Activated CD8-positive, alpha-beta T cell treated with anti-CD3 and anti-CD28 coated beads for 36 hours (primary cell): ENCODE results near the gene RSAD2. TPM values are rescaled to one million over a fixed set of nuclear protein-coding genes. Genes with fewer than 3 reads are reported as not detected.

Experiments
- ATAC-seq: fragments of 200-7000 bp; cut with Tn5 transposase; one replicate; pipeline ENCODE4 v1.10.0; 2021; ENCODE audit warnings: mild to moderate bottlenecking, moderate library complexity
- CTCF ChIA-PET: fragments of 350-600 bp; sonication (Branson Sonifier 250); formaldehyde crosslinking; loops from one replicate; lab custom pipeline; 2021; ENCODE audit warnings: antibody characterized with exemption; lab: Charles Lee
- POLR2A ChIA-PET: fragments of 350-600 bp; sonication (Branson Sonifier 250); formaldehyde crosslinking; loops from one replicate; lab custom pipeline; 2021; ENCODE audit warnings: antibody characterized with exemption; lab: Charles Lee
- DNase-seq: peaks from one replicate; pipeline ENCODE4 v3.0.0-alpha.2; 2020
- H3K27ac Mint-ChIP-seq: one replicate; pipeline ENCODE4 v1.8.0; 2021; ENCODE audit warnings: mild to moderate bottlenecking, mixed read lengths
- H3K27me3 Mint-ChIP-seq: one replicate; pipeline ENCODE4 v1.8.0; 2021; ENCODE audit warnings: mixed read lengths
- H3K36me3 Mint-ChIP-seq: one replicate; pipeline ENCODE4 v1.8.0; 2021; ENCODE audit warnings: low read depth, mixed read lengths
- H3K4me1 Mint-ChIP-seq: one replicate; pipeline ENCODE4 v1.8.0; 2021; ENCODE audit warnings: low read depth, mixed read lengths
- H3K4me3 Mint-ChIP-seq: one replicate; pipeline ENCODE4 v1.8.0; 2021; ENCODE audit warnings: mild to moderate bottlenecking, moderate library complexity, mixed read lengths
- H3K9me3 Mint-ChIP-seq: one replicate; pipeline ENCODE4 v1.8.0; 2021; ENCODE audit warnings: mixed read lengths
- intact Hi-C: fragments of 100-400 bp; cut with micrococcal nuclease; formaldehyde crosslinking; loops from one replicate; pipeline ENCODE4 v1.10.0; 2022
- total RNA-seq, 2 experiments: library from RNA; stranded (reverse); gene quantifications; one replicate each; pipeline ENCODE4 v1.2.3, GENCODE V29; 2021
- TF ChIP-seq, protein P1 (sequence below): fragments of 200-600 bp; IDR thresholded peaks from one replicate; pipeline ENCODE4 v1.8.0; 2022; ENCODE audit warnings: antibody characterized with exemption, mild to moderate bottlenecking

RSAD2 gene
- total RNA-seq, 2 experiments from 2014 or later, result 2.8 to 3.7 TPM

DNA sequence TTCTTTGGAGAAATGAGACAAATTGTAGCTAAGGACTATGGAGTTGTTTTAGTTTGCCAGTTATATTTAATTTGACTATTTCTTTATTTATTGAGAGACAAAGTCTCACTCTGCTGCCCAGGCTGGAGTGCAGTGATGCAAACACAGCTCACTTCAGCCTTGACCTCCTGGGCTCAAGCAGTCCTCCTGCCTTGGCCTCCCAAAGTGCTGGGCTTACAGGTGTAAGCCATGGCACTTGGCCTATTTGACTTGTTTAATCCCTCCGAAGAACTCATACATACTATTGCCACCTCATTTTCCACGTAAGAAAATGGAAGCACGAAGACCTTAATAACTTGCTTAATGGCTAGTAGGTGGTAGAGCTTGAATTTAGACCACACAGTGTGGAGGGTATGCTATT, 38.6 kb downstream of the RSAD2 start:
- Mint-ChIP-seq H3K27me3 (no peaks in the 10 kb centered on the region), H3K36me3 (peaks cover 38% of the 10 kb centered on the region), H3K27ac (no peak overlapping the region), H3K4me3 (peak overlapping the region; percentile 73), H3K9me3 (peaks cover 6% of the 10 kb centered on the region), H3K4me1 (peaks cover 65% of the 10 kb centered on the region)
- CTCF ChIA-PET, result interaction anchor here (0.6 to 7.5 kb wide), 20 partner anchors 10 to 182 kb away, joined by 3 to 80 read pairs (median 6); partner anchors contain the start of genes CMPK2 and RSAD2
- POLR2A ChIA-PET, result interaction anchor here (0.6 to 2.0 kb wide), 10 partner anchors 9 to 86 kb away, joined by 3 to 9 read pairs (median 3); partner anchors contain the start of gene CMPK2
- ATAC-seq (no peak), DNase-seq (no peak)
- TF ChIP-seq, protein P1, sequence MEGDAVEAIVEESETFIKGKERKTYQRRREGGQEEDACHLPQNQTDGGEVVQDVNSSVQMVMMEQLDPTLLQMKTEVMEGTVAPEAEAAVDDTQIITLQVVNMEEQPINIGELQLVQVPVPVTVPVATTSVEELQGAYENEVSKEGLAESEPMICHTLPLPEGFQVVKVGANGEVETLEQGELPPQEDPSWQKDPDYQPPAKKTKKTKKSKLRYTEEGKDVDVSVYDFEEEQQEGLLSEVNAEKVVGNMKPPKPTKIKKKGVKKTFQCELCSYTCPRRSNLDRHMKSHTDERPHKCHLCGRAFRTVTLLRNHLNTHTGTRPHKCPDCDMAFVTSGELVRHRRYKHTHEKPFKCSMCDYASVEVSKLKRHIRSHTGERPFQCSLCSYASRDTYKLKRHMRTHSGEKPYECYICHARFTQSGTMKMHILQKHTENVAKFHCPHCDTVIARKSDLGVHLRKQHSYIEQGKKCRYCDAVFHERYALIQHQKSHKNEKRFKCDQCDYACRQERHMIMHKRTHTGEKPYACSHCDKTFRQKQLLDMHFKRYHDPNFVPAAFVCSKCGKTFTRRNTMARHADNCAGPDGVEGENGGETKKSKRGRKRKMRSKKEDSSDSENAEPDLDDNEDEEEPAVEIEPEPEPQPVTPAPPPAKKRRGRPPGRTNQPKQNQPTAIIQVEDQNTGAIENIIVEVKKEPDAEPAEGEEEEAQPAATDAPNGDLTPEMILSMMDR, result no peak
- intact Hi-C loops, result no loop called here

DNA sequence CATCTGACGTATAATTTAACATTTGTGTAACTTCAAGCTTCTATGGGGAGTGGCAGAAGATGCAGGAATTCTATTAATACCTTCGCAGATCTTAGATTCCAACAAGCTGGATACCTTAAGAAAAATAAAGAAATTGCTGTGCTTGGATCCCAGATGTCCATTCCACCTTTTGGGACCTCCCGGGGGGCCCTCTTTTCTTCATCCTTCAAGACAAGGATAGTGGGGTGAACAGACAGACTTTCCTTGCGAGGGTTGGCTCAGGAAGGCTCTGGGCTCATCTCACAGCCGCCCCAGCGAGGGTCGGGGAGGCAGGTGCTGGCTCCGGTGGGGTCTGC, 39.1 kb downstream of the RSAD2 start:
- Mint-ChIP-seq H3K27ac (peak overlapping the region; percentile 86), H3K36me3 (peaks cover 34% of the 10 kb centered on the region), H3K4me1 (peaks cover 65% of the 10 kb centered on the region), H3K27me3 (no peaks in the 10 kb centered on the region), H3K4me3 (peak overlapping the region; percentile 73), H3K9me3 (peaks cover 3% of the 10 kb centered on the region)
- ChIA-PET CTCF (interaction anchor here (0.6 to 7.5 kb wide), 20 partner anchors 10 to 181 kb away, joined by 3 to 80 read pairs (median 6); partner anchors contain the start of genes CMPK2 and RSAD2), POLR2A (interaction anchor here (0.6 to 2.0 kb wide), 10 partner anchors 9 to 860 kb away, joined by 3 to 9 read pairs (median 3); no protein-coding TSS in a partner anchor)
- ATAC-seq, result no peak
- TF ChIP-seq, protein P1, result no peak
- no peak for DNase-seq
- intact Hi-C loops, result no loop called here

DNA sequence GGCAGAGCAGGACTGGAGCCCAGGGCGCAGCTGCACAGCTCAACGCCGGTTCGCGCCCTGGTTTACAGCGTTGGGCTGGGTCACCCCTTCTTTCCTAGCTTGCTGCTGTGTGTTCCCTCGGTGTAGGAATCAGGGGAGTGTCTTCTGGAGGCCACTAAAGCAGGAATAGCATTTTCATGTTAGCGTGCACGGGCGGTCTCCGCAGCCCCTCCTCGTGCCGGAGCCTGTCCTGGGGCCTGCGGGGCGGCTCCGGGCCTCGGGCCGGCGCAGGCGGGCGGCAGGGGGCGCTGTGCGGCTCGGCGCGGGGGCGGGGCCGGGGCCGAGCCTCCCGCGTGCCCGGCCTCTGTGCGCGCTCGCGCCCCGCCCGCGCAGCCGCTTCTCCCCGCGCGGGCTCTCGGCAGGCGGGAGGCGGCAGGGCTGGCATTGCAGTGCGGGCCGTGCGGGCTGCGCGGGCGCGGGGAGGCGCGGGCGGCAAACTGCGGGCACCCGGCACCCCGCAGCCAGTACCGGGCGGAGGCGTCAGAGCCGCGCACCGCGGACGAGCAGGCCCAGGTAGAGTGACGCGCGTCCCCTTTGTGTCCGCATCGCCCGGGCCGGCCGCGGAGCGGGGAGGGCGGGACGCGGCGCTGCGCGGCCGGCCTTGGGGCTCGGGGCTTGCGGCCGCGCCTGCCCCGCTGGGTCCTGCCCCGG, 39.6 kb downstream of the RSAD2 start, which contains the start of gene RNF144A:
TSS of gene RNF144A (plus strand) at position 342 of the 690 bp plus-strand sequence. CDS start 79,515 bp downstream, outside the sequence.
- Mint-ChIP-seq H3K9me3 (peaks cover 3% of the 10 kb centered on the region), H3K4me1 (peaks cover 66% of the 10 kb centered on the region), H3K27me3 (no peaks in the 10 kb centered on the region), H3K27ac (peak within 1 kb of the TSS; percentile 86), H3K36me3 (peaks cover 30% of the 10 kb centered on the region), H3K4me3 (peak within 1 kb of the TSS; percentile 74)
- TF ChIP-seq, protein P1, result peak; percentile 53
- ChIA-PET CTCF (interaction anchor here (0.6 to 7.5 kb wide), 18 partner anchors 11 to 128 kb away, joined by 3 to 80 read pairs (median 6); partner anchors contain the start of genes CMPK2 and RSAD2), POLR2A (interaction anchor here (0.6 to 5.5 kb wide), 13 partner anchors 9 to 860 kb away, joined by 3 to 44 read pairs (median 3); no protein-coding TSS in a partner anchor)
- intact Hi-C loops, result no loop called here
- peak; percentile 67 for DNase-seq
- ATAC-seq, result peak; percentile 68

DNA sequence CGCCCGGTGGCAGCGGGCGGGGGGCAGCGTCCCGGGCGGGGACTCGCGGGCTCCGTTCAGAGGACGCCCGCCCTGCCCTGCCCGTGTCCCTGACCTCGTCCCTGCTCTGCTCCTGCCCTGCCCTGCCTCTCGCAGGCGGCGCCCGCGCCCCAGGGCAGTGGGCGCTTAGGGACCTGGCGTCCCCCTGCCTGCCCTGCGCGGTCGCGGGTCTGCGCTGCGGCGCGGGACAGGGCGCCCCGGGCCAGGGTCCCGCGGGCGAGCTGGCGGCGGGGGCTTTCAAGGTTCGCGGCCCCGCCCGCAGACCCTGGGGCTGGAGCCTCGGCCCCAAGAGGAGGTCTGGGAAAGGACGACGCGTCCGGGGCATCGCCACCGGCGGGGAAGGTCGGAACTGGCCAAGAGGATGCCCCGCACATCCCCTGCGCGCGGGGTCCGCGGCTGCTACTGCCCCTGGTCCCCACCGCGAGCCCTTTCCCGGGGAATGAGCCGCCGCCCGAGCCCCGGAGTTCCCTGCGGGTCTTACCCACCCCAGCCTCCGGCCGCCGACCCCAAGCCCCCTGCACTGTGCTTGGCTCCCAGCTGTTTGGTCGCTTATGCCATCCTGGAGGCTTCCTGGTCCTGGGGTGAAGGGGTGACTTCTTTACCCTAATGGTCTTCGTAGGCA, 40.3 kb downstream of the RSAD2 start:
- peaks cover 24% of the 10 kb centered on the region for H3K36me3 Mint-ChIP-seq
- POLR2A ChIA-PET, result interaction anchor here (0.9 to 5.5 kb wide), 6 partner anchors 10 to 91 kb away, joined by 3 to 44 read pairs (median 4); partner anchors contain the start of gene CMPK2
- peak overlapping the region; percentile 33 for H3K27ac Mint-ChIP-seq
- TF ChIP-seq, protein P1, result no peak
- no peaks in the 10 kb centered on the region for H3K9me3 Mint-ChIP-seq
- intact Hi-C loops, result no loop called here
- CTCF ChIA-PET, result interaction anchor here (0.8 to 2.6 kb wide), 9 partner anchors 8 to 126 kb away, joined by 3 to 22 read pairs (median 4); no protein-coding TSS in a partner anchor
- peak overlapping the region; percentile 74 for H3K4me3 Mint-ChIP-seq
- DNase-seq, result no peak
- ATAC-seq, result peak; percentile 7
- H3K27me3 Mint-ChIP-seq, result no peaks in the 10 kb centered on the region
- peaks cover 63% of the 10 kb centered on the region for H3K4me1 Mint-ChIP-seq
